Lower lobe of right lung (tissue), 2 donors: ENCODE data around the gene LRRC4. TPM values are rescaled to one million over a fixed set of nuclear protein-coding genes. Genes with fewer than 3 reads are reported as not detected.
A peak's percentile ranks its signal among the peaks of the same experiment; 100 is the strongest.

Experiments
- ATAC-seq, 2 donors: fragments of 200-7000 bp; cut with Tn5 transposase; one replicate each; pipeline ENCODE4 v1.9.1; 2020 to 2022; ENCODE audit warnings: mild to moderate bottlenecking in 2 of 2, moderate library complexity in 2 of 2
- DNase-seq: peaks from one replicate; pipeline ENCODE4 v3.0.0-alpha.2; 2020
- H3K27ac ChIP-seq: fragments of 200-600 bp; one replicate; pipeline ENCODE4 v1.8.0; 2022
- H3K27me3 ChIP-seq: fragments of 200-600 bp; one replicate; pipeline ENCODE4 v1.8.0; 2022; ENCODE audit warnings: low read depth
- H3K36me3 ChIP-seq: fragments of 200-600 bp; one replicate; pipeline ENCODE4 v1.8.0; 2022; ENCODE audit warnings: mild to moderate bottlenecking
- H3K4me1 ChIP-seq: fragments of 200-600 bp; one replicate; pipeline ENCODE4 v1.8.0; 2022
- H3K4me3 ChIP-seq: fragments of 200-600 bp; one replicate; pipeline ENCODE4 v1.8.0; 2022; ENCODE audit warnings: mild to moderate bottlenecking
- H3K9me3 ChIP-seq: fragments of 200-600 bp; one replicate; pipeline ENCODE4 v1.8.0; 2022
- intact Hi-C: fragments of 100-400 bp; cut with DNase I; formaldehyde crosslinking; loops from one replicate; pipeline ENCODE4 v1.11.0; 2022
- total RNA-seq: library from RNA; stranded (reverse); fragmentation: NEBNext Ultra II Directional; extraction: Animal tissue kit (Norgen Biotek cat#: 25700); gene quantifications from one replicate; pipeline ENCODE4 v1.2.1, GENCODE V29; 2021
- TF ChIP-seq, protein P1 (sequence below): fragments of 200-600 bp; IDR thresholded peaks from one replicate; pipeline ENCODE4 v1.8.0; 2022; ENCODE audit warnings: antibody characterized with exemption, mild to moderate bottlenecking
- donor health status: DM: no; HTN: yes; CAD: no; lungs with severe emphysema.

Gene LRRC4
- total RNA-seq, 1 donor from 2014 or later = 12.8 TPM

DNA sequence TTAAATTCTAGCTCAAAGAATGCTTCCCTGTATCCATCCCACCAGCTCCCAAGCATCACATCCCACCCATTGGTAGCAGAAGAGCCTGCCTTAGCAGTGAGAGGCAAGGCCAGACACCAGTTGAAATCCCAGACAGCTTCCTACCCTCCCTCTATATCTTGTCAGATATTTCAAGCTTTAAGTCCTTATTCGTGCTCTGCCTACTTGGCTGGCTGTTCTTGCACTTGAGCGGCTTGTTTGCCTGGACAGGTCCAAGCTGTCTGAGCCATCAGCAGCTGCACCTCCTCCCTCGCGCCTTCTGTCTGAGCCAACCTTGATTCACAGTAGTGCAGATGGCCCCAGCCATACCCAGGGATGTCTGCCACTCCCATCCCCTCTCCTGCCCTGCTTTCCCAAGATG, 16.4 kb downstream of the LRRC4 start:
- intact Hi-C loops = no loop called here
- Histone ChIP-seq H3K9me3 (no peaks in the 10 kb centered on the region), H3K27me3 (no peaks in the 10 kb centered on the region), H3K4me3 (no peak overlapping the region), H3K36me3 (no peaks in the 10 kb centered on the region), H3K4me1 (peaks cover 54% of the 10 kb centered on the region), H3K27ac (no peak overlapping the region)
- DNase-seq (no peak), ATAC-seq (peak in 1 of 2 donors; percentile 14)
- TF ChIP-seq, protein P1, sequence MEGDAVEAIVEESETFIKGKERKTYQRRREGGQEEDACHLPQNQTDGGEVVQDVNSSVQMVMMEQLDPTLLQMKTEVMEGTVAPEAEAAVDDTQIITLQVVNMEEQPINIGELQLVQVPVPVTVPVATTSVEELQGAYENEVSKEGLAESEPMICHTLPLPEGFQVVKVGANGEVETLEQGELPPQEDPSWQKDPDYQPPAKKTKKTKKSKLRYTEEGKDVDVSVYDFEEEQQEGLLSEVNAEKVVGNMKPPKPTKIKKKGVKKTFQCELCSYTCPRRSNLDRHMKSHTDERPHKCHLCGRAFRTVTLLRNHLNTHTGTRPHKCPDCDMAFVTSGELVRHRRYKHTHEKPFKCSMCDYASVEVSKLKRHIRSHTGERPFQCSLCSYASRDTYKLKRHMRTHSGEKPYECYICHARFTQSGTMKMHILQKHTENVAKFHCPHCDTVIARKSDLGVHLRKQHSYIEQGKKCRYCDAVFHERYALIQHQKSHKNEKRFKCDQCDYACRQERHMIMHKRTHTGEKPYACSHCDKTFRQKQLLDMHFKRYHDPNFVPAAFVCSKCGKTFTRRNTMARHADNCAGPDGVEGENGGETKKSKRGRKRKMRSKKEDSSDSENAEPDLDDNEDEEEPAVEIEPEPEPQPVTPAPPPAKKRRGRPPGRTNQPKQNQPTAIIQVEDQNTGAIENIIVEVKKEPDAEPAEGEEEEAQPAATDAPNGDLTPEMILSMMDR = no peak

DNA sequence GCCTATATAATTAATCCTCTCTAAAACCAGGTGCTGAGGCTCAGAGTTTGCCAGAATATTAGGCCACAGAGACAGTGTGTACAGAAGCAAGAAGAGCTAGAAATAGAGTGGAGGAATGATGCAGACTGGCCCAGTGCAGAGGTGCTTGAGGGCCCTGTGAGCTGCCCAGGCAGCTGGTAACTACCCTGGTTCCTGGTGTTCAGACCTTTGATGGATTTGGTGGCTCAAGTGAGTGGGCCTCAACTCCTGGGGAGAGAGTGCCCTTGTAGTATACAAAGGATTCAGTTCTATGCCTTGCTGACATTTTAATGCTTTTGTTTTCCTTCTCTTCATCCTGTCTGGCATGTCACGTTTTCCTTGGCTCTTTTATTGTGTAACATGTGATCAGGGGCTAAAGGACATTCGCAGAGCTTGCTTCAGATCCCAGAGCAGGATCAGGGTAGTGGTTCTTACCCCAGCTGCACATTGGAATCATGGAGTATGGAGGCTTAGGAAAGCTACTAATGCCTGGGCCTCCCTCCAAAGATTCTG, 20.0 kb downstream of the LRRC4 start:
- Histone ChIP-seq H3K9me3 (no peaks in the 10 kb centered on the region), H3K27me3 (no peaks in the 10 kb centered on the region), H3K27ac (no peak overlapping the region), H3K4me1 (peaks cover 25% of the 10 kb centered on the region), H3K36me3 (peaks cover 3% of the 10 kb centered on the region), H3K4me3 (no peak overlapping the region)
- intact Hi-C loops = no loop called here
- TF ChIP-seq, protein P1 = no peak
- no peak for DNase-seq
- no peak for ATAC-seq

DNA sequence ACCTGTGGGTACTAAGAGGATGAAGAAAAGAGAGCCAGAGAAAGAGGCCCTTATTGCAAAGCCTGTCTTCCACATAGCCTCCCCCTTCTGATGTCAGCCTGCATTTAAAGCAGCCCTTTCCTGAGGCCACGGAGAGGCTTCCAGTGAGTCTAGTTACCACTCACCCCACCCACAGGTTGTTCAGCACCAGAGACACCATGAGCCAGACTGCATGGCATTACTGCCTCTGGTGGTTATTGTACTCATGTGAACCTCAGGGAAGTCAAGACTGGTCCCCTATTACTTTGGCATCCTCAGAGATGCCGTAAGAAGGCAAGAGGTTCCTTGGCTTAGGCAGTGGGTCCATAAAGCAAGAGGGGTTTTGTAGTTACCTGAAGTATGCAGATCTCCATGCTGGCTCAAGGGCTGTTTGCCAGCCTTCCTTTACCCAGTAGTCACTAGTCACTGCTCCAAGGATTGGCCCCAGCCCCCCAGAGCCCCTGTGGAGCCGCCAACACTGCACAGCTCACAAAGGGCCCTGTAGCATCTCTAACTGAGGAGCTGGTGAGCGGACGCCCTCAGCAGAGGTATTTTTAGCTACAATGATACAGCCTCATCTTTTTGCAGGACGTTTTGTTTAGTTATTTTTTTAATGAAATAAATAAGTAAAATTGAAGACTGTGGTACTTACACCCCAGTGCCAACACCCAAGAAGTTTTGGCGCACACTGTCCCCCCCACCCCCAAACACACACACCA, 20.7 kb downstream of the LRRC4 start:
- ATAC-seq (no peak), DNase-seq (no peak)
- intact Hi-C loops = no loop called here

DNA sequence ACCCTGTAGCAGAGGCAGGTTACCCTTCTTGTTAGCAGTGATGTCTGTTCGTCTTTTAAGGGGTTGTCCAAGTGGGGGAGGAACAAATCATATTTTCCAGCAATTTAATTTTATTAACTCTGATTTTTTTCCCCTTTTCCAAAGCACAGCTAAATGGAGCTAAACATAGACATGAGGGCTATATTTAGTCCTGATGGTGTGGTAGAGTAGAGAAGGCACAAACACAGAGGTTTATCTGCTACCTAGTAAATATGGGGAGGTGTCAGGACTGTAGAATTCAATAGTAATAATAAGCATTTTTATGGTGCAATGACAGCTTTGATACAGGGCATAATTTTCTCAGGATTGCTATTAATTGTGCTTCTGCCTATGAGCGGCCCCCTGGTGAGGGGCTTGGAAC, 22.5 kb downstream of the LRRC4 start:
- peaks cover 8% of the 10 kb centered on the region for H3K4me1 ChIP-seq
- DNase-seq (no peak), ATAC-seq (no peak)
- H3K4me3 ChIP-seq = no peak overlapping the region
- no peak overlapping the region for H3K27ac ChIP-seq
- intact Hi-C loops = no loop called here
- H3K27me3 ChIP-seq = no peaks in the 10 kb centered on the region
- H3K36me3 ChIP-seq = peaks cover 4% of the 10 kb centered on the region
- no peaks in the 10 kb centered on the region for H3K9me3 ChIP-seq
- TF ChIP-seq, protein P1 = no peak

More for the DNA sequence above, 20.7 kb downstream of the LRRC4 start:
- H3K9me3 ChIP-seq = no peaks in the 10 kb centered on the region
- no peak overlapping the region for H3K4me3 ChIP-seq
- H3K27me3 ChIP-seq = no peaks in the 10 kb centered on the region
- TF ChIP-seq, protein P1 = no peak
- H3K36me3 ChIP-seq = peaks cover 4% of the 10 kb centered on the region
- peaks cover 21% of the 10 kb centered on the region for H3K4me1 ChIP-seq
- H3K27ac ChIP-seq = no peak overlapping the region

DNA sequence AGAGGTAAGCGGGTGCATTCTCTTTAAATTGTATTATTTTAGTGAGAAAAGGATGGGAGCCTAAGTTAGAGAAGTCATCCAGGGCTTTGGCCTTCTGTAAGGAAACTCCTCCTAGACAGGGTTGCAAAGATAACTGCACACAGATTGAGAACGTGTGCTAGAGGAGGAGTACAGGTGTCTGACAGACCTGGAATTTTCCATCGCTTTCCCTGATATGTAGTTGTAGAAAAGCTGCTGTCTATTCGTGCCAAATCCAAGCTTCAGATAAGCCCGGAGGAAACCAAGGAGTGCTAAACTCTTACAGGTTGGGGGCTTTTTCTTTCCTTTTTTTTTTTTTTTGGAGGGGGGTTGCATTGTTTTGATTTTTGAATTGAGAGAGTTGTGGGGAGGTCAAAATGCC, 23.1 kb downstream of the LRRC4 start:
- Histone ChIP-seq H3K4me3 (no peak overlapping the region), H3K9me3 (no peaks in the 10 kb centered on the region), H3K36me3 (peaks cover 4% of the 10 kb centered on the region), H3K27me3 (no peaks in the 10 kb centered on the region), H3K27ac (no peak overlapping the region), H3K4me1 (peaks cover 11% of the 10 kb centered on the region)
- TF ChIP-seq, protein P1 = no peak
- ATAC-seq (no peak), DNase-seq (no peak)
- intact Hi-C loops = no loop called here
